PC-9 (cell line): Measurements from ENCODE around the gene BMF. TPM values are rescaled to one million over a fixed set of nuclear protein-coding genes. Genes with fewer than 3 reads are reported as not detected.

Experiments used
- BruUV-seq: library from RNA; stranded (reverse); fragments of 400-500 nt; replicated peaks from 2 replicates; lab custom pipeline; 2021; lab: Mats Ljungman, UMichigan
- CTCF ChIA-PET: fragments of 300-600 bp; sonication (Branson Sonifier 250); formaldehyde crosslinking; loops from one replicate; lab custom pipeline; 2022; ENCODE audit warnings: antibody characterized with exemption; lab: Charles Lee
- POLR2A ChIA-PET: fragments of 300-600 bp; sonication (Branson Sonifier 250); formaldehyde crosslinking; loops from one replicate; lab custom pipeline; 2022; ENCODE audit warnings: antibody characterized with exemption; ENCODE audit not compliant: unreplicated experiment; lab: Charles Lee
- DNase-seq, 2 experiments: peaks; one replicate each; pipeline versions ENCODE4 v3.0.0 to v3.0.0-alpha.2; 2015 to 2022; ENCODE audit warnings: mixed read lengths in 1 of 2
- H2AFZ ChIP-seq: fragments of 200-600 bp; sonication (generic); 2 replicates; pipeline ENCODE4 v1.8.1; 2017; ENCODE audit warnings: antibody characterized with exemption
- H3F3A ChIP-seq: fragments of 200-600 bp; sonication (generic); 2 replicates; pipeline ENCODE4 v1.8.1; 2017; ENCODE audit warnings: antibody characterized with exemption, mild to moderate bottlenecking, low read depth; ENCODE audit not compliant: insufficient read depth
- H3K27ac ChIP-seq: fragments of 200-600 bp; sonication (generic); 2 replicates; pipeline ENCODE4 v1.6.1; 2016; ENCODE audit warnings: mixed run types
- H3K27me3 ChIP-seq: fragments of 200-600 bp; sonication (generic); 2 replicates; pipeline ENCODE4 v1.6.1; 2016; ENCODE audit warnings: low read depth, mixed run types; ENCODE audit not compliant: insufficient read depth
- H3K36me3 ChIP-seq: fragments of 200-600 bp; sonication (generic); 2 replicates; pipeline ENCODE4 v1.6.1; 2016; ENCODE audit warnings: low read depth, mixed run types
- H3K4me1 ChIP-seq: fragments of 200-600 bp; sonication (generic); replicated peaks from 2 replicates; pipeline ENCODE4 v1.6.1; 2016; ENCODE audit warnings: mixed run types; ENCODE audit not compliant: insufficient read depth
- H3K4me2 ChIP-seq: fragments of 200-600 bp; sonication (generic); 2 replicates; pipeline ENCODE4 v1.6.1; 2017; ENCODE audit warnings: mixed run types
- H3K4me3 ChIP-seq: fragments of 200-600 bp; sonication (generic); 2 replicates; pipeline ENCODE4 v1.6.1; 2016; ENCODE audit warnings: mixed run types
- H3K79me2 ChIP-seq: fragments of 200-600 bp; sonication (generic); 2 replicates; pipeline ENCODE4 v1.6.1; 2017; ENCODE audit warnings: low read depth, mixed run types
- H3K9me2 ChIP-seq: fragments of 200-600 bp; sonication (generic); 2 replicates; pipeline ENCODE4 v1.8.1; 2017; ENCODE audit warnings: mild to moderate bottlenecking; ENCODE audit not compliant: insufficient read depth
- H3K9me3 ChIP-seq: fragments of 200-600 bp; sonication (generic); 2 replicates; pipeline ENCODE4 v1.8.1; 2016; ENCODE audit warnings: low read depth; ENCODE audit not compliant: insufficient read depth
- H4K20me1 ChIP-seq: fragments of 200-600 bp; sonication (generic); 2 replicates; pipeline ENCODE4 v1.8.1; 2017; ENCODE audit not compliant: insufficient read depth
- EZH2 ChIP-seq: fragments of 200-600 bp; sonication (generic); IDR thresholded peaks from 2 replicates; pipeline ENCODE4 v1.8.0; 2017; ENCODE audit warnings: antibody characterized with exemption, low read depth
- intact Hi-C: fragments of 100-400 bp; cut with micrococcal nuclease; formaldehyde crosslinking; loops from one replicate; pipeline ENCODE4 v1.10.0; 2022; ENCODE audit not compliant: unreplicated experiment
- total RNA-seq: library from RNA; stranded (reverse); gene quantifications from 2 replicates; pipeline ENCODE4 v1.2.3, GENCODE V29; 2021
- TF ChIP-seq, protein P1 (sequence below): fragments of 200-600 bp; sonication (generic); conservative IDR thresholded peaks from 2 replicates; pipeline ENCODE4 v1.6.1; 2017; ENCODE audit warnings: mixed run types, antibody characterized with exemption, mild to moderate bottlenecking, moderate library complexity

Gene BMF
- total RNA-seq, 1 experiment from 2014 or later: 11.0 TPM

DNA sequence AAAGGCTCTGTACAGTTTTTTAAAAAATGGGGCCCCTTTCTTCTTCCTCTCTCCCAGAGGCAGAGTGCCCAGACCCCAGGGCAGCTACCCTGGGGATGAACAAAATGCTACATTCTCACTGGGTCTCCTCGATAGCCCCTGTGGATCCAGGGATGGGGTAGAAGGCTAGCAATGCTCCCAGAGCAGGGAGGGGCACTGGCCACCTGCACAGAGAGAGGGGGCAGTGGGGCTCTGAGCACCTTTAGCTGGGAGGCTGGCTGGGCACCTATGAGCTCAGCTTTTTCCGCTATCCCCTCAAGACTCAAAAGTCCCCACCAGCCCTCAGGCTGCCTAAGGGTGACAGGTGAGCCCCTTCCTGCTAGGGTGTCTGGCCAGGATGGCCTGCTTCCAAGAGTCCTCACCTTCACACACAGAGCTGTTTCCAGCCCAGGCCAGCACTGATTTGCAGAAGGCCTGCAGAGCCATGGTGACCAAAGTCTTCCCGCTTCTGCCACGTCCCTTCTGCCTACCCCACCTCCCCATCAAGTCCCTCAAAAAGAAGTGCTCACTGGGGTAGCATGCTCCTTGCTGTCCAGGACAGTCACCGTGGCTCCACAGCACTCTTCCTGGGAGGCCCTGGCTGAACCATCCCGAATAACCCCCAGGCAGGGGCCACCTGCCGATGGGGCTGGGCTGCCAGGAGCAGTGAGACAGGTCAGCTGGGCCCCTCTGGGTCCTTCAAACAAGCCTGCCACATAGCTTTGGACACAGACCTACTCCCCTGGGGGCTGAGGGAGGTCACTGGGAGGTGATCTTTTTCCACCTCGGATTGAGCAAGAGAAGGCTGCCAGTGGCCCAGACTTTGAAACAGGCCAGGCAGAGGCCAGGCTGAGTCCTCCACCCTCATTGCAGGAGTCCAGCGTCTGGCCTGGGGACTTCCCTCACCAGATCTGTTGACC, 20.4 kb downstream of the BMF start:
- Histone ChIP-seq H3K27me3 (no peaks in the 10 kb centered on the region), H3K9me2 (no peaks in the 10 kb centered on the region), H3K4me1 (peaks cover 65% of the 10 kb centered on the region), H3K27ac (0 out of 2 replicates have a peak overlapping the region, but pooled peaks have one; percentile 11), H3K9me3 (no peaks in the 10 kb centered on the region), H3K4me2 (peak overlapping the region; percentile 48), H2AFZ (no peak overlapping the region), H3K79me2 (no peaks in the 10 kb centered on the region), H4K20me1 (no peaks in the 10 kb centered on the region), H3F3A (peaks cover 20% of the 10 kb centered on the region; the same call in 1 of the 2 replicates), H3K36me3 (no peaks in the 10 kb centered on the region), H3K4me3 (no peak overlapping the region)
- BruUV-seq: no TSS peak
- peak in 1 of 2 experiments; percentile 56 for DNase-seq
- intact Hi-C loops: no loop called here
- TF ChIP-seq, protein P1, sequence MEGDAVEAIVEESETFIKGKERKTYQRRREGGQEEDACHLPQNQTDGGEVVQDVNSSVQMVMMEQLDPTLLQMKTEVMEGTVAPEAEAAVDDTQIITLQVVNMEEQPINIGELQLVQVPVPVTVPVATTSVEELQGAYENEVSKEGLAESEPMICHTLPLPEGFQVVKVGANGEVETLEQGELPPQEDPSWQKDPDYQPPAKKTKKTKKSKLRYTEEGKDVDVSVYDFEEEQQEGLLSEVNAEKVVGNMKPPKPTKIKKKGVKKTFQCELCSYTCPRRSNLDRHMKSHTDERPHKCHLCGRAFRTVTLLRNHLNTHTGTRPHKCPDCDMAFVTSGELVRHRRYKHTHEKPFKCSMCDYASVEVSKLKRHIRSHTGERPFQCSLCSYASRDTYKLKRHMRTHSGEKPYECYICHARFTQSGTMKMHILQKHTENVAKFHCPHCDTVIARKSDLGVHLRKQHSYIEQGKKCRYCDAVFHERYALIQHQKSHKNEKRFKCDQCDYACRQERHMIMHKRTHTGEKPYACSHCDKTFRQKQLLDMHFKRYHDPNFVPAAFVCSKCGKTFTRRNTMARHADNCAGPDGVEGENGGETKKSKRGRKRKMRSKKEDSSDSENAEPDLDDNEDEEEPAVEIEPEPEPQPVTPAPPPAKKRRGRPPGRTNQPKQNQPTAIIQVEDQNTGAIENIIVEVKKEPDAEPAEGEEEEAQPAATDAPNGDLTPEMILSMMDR: no peak
- TF ChIP-seq EZH2: no peak
- POLR2A ChIA-PET: no interaction called here
- CTCF ChIA-PET: interaction anchor here (1.3 kb wide), 1 partner anchor 18 kb away, joined by 3 read pairs; no protein-coding TSS in a partner anchor

DNA sequence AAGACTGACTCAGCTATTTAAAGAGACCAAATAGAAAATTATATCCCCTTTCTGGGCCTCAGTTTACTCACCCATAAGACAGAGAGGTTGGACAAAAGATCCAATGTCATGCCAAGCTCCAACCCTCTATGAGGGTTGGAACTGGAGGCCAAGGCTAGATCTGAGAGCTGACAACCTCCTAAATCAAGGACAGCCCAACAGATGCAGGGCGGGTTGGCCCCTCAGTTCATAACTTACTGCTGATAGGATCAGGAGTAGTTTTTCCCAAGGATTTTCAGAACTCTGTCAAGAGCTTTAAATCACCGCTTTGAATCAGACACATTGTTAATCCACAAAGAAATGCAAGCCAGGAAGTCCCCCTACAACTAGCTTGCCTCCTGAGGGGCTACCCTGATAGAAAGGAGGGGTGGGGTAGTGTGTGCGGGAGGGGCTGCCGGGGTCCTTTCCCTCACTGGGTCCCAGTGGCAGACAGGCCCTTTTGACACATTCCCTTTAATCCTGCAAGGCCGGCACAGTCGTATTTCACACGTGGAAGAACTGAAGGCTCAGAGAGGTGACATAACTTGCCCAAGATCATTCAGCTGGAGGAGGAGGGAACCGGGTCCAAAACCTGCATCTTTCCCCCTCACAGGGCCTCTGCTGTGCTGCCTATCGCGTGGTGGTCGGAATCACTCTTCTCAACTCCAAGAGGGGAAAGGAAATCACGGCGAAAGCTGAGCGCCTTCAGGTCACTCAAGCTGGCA, 21.4 kb downstream of the BMF start:
- Histone ChIP-seq H2AFZ (no peak overlapping the region), H3K4me2 (no peak overlapping the region), H3K79me2 (no peaks in the 10 kb centered on the region), H3K9me2 (no peaks in the 10 kb centered on the region), H3K4me3 (no peak overlapping the region), H3K9me3 (no peaks in the 10 kb centered on the region), H3K4me1 (peaks cover 57% of the 10 kb centered on the region), H4K20me1 (no peaks in the 10 kb centered on the region), H3K27me3 (no peaks in the 10 kb centered on the region), H3K27ac (no peak overlapping the region), H3K36me3 (no peaks in the 10 kb centered on the region), H3F3A (peaks cover 16% of the 10 kb centered on the region; the same call in 1 of the 2 replicates)
- ChIA-PET CTCF (interaction anchor here (0.6 kb wide), 1 partner anchor 514 kb away, joined by 3 read pairs; no protein-coding TSS in a partner anchor), POLR2A (interaction anchor here (0.6 kb wide), 2 partner anchors 10 to 12 kb away, joined by 3 to 12 read pairs; no protein-coding TSS in a partner anchor)
- no TSS peak for BruUV-seq
- no peak for TF ChIP-seq EZH2
- TF ChIP-seq, protein P1: no peak
- intact Hi-C loops: no loop called here
- DNase-seq: no peak

DNA sequence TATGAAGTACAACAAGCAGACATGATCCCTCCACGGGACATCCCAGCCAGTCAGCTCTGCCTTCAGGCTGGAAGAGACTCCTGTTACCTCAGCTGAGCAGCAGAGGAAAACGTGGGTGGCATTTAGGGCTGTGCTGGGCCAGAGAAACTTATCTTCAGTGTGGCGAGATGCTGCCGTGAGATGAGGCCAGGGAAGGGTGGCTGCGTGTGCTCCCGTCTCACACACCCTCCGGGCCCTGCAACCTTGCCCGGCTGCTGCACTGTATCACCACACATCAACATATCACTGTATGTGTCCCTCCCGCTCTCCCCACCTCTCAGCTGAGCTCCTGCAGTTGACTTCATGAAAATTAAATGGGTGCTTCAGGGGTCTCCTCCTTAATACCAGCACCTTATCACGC, 23.4 kb downstream of the BMF start:
- Histone ChIP-seq H4K20me1 (no peaks in the 10 kb centered on the region), H3K4me2 (0 out of 2 replicates have a peak overlapping the region, but pooled peaks have one; percentile 26), H3K36me3 (no peaks in the 10 kb centered on the region), H3K9me3 (no peaks in the 10 kb centered on the region), H3K9me2 (no peaks in the 10 kb centered on the region), H3K4me3 (no peak overlapping the region), H2AFZ (no peak overlapping the region), H3F3A (peaks cover 16% of the 10 kb centered on the region; the same call in 1 of the 2 replicates), H3K4me1 (peaks cover 66% of the 10 kb centered on the region), H3K79me2 (no peaks in the 10 kb centered on the region), H3K27me3 (no peaks in the 10 kb centered on the region), H3K27ac (no peak overlapping the region)
- no TSS peak for BruUV-seq
- DNase-seq: no peak
- ChIA-PET POLR2A (interaction anchor here (0.7 kb wide), 1 partner anchor 23 kb away, joined by 13 read pairs; the partner anchor contains the start of gene BMF), CTCF (no interaction called here)
- no peak for TF ChIP-seq EZH2
- TF ChIP-seq, protein P1: no peak
- intact Hi-C loops: no loop called here
